Esophagus muscularis mucosa (tissue), 4 donors: Measurements from ENCODE around the gene MAX. TPM values are rescaled to one million over a fixed set of nuclear protein-coding genes. Genes with fewer than 3 reads are reported as not detected.

ENCODE experiments used
- DNase-seq: peaks from one replicate; pipeline ENCODE4 v3.0.0-alpha.2; 2017; ENCODE audit errors: extremely low spot score
- H3K27ac ChIP-seq, 4 donors: fragments of 200-600 bp; sonication (generic); replicated peaks in 1 of 4; 1 replicate in 3 of 4; 2 replicates in 1 of 4; pipeline ENCODE4 v1.5.1; 2016 to 2019; ENCODE audit warnings: mild to moderate bottlenecking in 1 of 4
- H3K27me3 ChIP-seq, 4 donors: fragments of 200-600 bp; sonication (generic); one replicate each; pipeline versions ENCODE4 v1.5.1 to v1.6.0; 2016 to 2019
- H3K36me3 ChIP-seq, 4 donors: fragments of 200-600 bp; sonication (generic); one replicate each; pipeline ENCODE4 v1.5.1; 2016 to 2019
- H3K4me1 ChIP-seq, 4 donors: fragments of 200-600 bp; sonication (generic); one replicate each; pipeline ENCODE4 v1.5.1; 2016 to 2019
- H3K4me3 ChIP-seq, 4 donors: fragments of 200-600 bp; sonication (generic); 1 replicate in 2 of 4; 2 replicates in 2 of 4; pipeline ENCODE4 v1.5.1; 2016 to 2019; ENCODE audit warnings: mild to moderate bottlenecking in 4 of 4, moderate library complexity in 1 of 4
- H3K9me3 ChIP-seq, 4 donors: fragments of 200-600 bp; sonication (generic); 1 replicate in 3 of 4; 2 replicates in 1 of 4; pipeline ENCODE4 v1.5.1; 2016 to 2019
- EP300 ChIP-seq: sonication (generic); formaldehyde crosslinking; IDR thresholded peaks from one replicate; pipeline ENCODE4 v1.6.1; 2017; ENCODE audit warnings: antibody characterized with exemption
- POLR2A ChIP-seq: fragments of 450-650 bp; IDR thresholded peaks from one replicate; pipeline ENCODE4 v1.6.1; 2017; ENCODE audit warnings: antibody characterized with exemption, moderate library complexity, mild to moderate bottlenecking, low read depth
- POLR2AphosphoS5 ChIP-seq, 2 donors: sonication (generic); formaldehyde crosslinking; IDR thresholded peaks; one replicate each; pipeline ENCODE4 v1.6.1; 2017; ENCODE audit warnings: antibody characterized with exemption in 2 of 2
- whole genome bisulfite sequencing: methylation state at CpG from one replicate; pipeline ENCODE4 v1.1.5; 2018; 5-methylcytosine and 5-hydroxymethylcytosine counted together
- intact Hi-C: fragments of 100-400 bp; cut with DNase I; formaldehyde crosslinking; loops from one replicate; pipeline ENCODE4 v1.15.1; 2023
- total RNA-seq, 4 donors: library from RNA; depleted of rRNA; stranded (reverse); fragments of >200 nt; gene quantifications; one replicate each; pipeline versions ENCODE4 v1.1.0 to v1.2.1, GENCODE V29; 2016
- TF ChIP-seq, protein P1 (sequence below), 3 experiments: fragments of 200-600 bp in 2 of 3; fragments of 450-650 bp in 1 of 3; sonication (generic) in 2 of 3; IDR thresholded peaks; one replicate each; pipeline ENCODE4 v1.5.1; 2017 to 2019; ENCODE audit warnings: antibody characterized with exemption in 3 of 3, mild to moderate bottlenecking in 2 of 3, moderate library complexity in 1 of 3

MAX gene
- total RNA-seq, 4 donors from 2014 or later: 69.3 to 88.0 (median 77.4) TPM

DNA sequence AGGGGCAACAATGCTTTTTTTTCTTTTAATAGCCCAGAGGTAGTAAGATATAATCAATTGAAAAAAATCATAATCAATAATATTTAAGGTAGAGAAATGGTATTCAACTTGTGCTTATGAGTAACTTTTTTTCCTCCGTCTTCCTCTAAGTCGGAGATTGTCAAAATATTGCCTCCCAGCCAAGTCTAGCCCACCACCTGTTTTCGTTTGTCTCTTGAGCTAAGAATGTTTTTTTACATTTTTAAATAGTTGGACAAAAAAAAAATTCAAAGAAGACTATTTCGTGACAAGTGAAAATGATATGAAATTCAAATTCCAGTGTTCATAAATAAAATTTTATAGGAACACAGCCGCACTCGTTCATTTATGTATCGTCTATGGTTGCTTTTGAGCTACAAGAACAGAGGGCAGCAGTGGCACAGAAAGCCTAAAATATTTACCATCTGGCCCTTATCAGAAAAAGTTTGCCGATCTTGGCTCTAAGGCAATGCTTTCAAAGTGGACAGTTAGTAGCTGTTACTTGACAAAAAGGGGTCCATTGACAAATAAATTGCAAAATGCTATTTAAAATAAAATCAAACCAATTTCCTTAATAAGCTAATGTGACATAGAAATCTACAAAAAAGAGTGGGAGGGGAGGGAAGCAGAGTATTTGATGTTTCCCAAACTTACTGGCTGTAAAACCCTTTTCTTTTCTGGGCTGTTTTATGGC lies 40.8 kb upstream of the MAX start:
- intact Hi-C loops: no loop called here
- Histone ChIP-seq H3K36me3 (no peaks in the 10 kb centered on the region), H3K4me1 (no peaks in the 10 kb centered on the region), H3K4me3 (no peak overlapping the region), H3K27ac (no peak overlapping the region), H3K9me3 (no peaks in the 10 kb centered on the region), H3K27me3 (peaks cover 0 to 18% (median 0%) of the 10 kb centered on the region in 4 donors)
- WGBS: 61% methylated on average over 8 of the region's 8 CpGs
- no peak for TF ChIP-seq POLR2A
- TF ChIP-seq POLR2AphosphoS5 (IDR thresholded peaks at IDR 0.05): no peak
- no peak for TF ChIP-seq EP300
- TF ChIP-seq, protein P1, sequence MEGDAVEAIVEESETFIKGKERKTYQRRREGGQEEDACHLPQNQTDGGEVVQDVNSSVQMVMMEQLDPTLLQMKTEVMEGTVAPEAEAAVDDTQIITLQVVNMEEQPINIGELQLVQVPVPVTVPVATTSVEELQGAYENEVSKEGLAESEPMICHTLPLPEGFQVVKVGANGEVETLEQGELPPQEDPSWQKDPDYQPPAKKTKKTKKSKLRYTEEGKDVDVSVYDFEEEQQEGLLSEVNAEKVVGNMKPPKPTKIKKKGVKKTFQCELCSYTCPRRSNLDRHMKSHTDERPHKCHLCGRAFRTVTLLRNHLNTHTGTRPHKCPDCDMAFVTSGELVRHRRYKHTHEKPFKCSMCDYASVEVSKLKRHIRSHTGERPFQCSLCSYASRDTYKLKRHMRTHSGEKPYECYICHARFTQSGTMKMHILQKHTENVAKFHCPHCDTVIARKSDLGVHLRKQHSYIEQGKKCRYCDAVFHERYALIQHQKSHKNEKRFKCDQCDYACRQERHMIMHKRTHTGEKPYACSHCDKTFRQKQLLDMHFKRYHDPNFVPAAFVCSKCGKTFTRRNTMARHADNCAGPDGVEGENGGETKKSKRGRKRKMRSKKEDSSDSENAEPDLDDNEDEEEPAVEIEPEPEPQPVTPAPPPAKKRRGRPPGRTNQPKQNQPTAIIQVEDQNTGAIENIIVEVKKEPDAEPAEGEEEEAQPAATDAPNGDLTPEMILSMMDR (IDR thresholded peaks at IDR 0.05): no peak
- DNase-seq: no peak

DNA sequence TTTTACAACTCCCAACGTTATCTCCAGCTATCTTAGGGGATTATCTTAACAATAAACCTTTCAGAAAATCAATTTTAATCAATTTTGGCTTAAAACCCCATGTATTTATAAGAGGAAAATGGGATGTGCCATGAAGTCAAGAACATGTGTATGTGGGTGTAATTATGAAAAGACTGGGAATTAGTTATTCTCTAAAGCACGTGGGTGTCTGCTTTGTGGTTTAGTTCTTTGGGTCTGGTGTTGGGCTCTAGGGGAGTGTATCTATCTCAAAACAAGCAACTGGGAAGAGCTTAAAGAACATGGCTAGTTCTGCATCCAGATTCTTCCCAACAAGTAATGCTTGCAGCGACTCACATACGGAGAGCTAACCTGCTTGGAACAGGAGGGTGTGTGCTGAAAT lies 40.1 kb upstream of the MAX start:
- Histone ChIP-seq H3K4me1 (no peaks in the 10 kb centered on the region), H3K27ac (no peak overlapping the region), H3K4me3 (no peak overlapping the region), H3K36me3 (no peaks in the 10 kb centered on the region), H3K27me3 (peaks cover 0 to 18% (median 0%) of the 10 kb centered on the region in 4 donors), H3K9me3 (no peaks in the 10 kb centered on the region)
- TF ChIP-seq POLR2A (no peak), EP300 (no peak), POLR2AphosphoS5 (IDR thresholded peaks at IDR 0.05) (no peak)
- TF ChIP-seq, protein P1 (IDR thresholded peaks at IDR 0.05): no peak
- intact Hi-C loops: no loop called here
- 77% methylated on average over 4 of the region's 4 CpGs for WGBS
- no peak for DNase-seq

DNA sequence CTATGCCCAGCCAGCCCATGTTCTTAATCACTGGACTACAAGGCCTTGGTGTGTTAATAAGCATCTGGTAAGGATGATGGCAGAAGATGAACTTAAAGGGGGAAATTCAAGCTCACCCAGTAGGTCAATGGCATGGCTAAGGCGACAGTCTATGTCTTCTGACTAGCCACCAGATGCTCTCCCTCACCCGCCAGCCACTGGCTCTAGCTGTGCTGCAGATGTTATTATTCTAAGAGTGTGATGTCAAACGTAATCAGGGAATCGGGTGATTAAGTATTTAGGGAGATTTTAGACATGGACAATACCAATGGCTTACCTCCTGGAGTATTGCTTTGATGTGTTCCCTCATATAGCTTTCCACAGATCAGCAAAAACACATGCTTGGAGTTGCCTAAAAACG lies 39.2 kb upstream of the MAX start:
- 59% methylated on average over 5 of the region's 5 CpGs for WGBS
- H3K4me3 ChIP-seq: no peak overlapping the region
- H3K4me1 ChIP-seq: no peaks in the 10 kb centered on the region
- H3K27ac ChIP-seq: no peak overlapping the region
- no peaks in the 10 kb centered on the region for H3K9me3 ChIP-seq
- DNase-seq: no peak
- intact Hi-C loops: no loop called here
- H3K36me3 ChIP-seq: no peaks in the 10 kb centered on the region
- H3K27me3 ChIP-seq: peaks cover 0 to 18% (median 0%) of the 10 kb centered on the region in 4 donors
- TF ChIP-seq, protein P1 (IDR thresholded peaks at IDR 0.05): no peak
- TF ChIP-seq POLR2A: no peak
- no peak for TF ChIP-seq POLR2AphosphoS5 (IDR thresholded peaks at IDR 0.05)
- no peak for TF ChIP-seq EP300

DNA sequence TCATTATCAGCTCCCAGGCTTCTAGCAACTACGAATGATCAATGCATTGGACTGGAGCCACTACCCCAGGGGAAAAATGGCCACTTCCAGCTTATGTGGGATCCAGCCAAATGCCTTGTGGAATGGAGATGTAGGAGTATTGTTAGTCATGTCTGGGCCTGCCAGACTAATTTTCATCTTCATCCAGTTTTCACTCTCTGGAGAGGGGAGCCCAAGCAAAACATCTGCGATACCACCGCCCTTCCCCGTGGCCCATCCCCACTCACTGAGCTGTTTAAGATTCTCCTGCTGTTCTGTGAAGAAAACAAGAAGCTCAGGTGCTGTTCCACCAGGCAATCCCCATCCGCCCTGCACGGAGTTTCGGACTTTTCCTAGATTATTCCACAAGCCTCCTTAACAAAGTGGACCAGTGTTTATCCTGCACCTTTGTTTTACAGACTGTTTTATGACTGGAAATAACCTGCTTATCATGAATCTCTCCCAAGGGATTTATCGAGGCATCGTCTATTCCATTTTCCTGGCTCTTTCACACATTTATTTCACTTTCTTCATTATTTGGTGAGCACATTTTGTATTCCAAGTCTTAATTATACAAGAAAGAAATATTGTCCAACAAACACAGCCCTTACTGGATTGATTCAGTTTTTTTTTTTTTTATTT lies 35.5 kb upstream of the MAX start:
- 80% methylated on average over 9 of the region's 9 CpGs for WGBS
- H3K9me3 ChIP-seq: no peaks in the 10 kb centered on the region
- no peak overlapping the region for H3K27ac ChIP-seq
- H3K4me3 ChIP-seq: no peak overlapping the region
- TF ChIP-seq POLR2A (no peak), EP300 (no peak), POLR2AphosphoS5 (IDR thresholded peaks at IDR 0.05) (no peak)
- TF ChIP-seq, protein P1 (IDR thresholded peaks at IDR 0.05): no peak
- intact Hi-C loops: no loop called here
- no peaks in the 10 kb centered on the region for H3K27me3 ChIP-seq
- no peaks in the 10 kb centered on the region for H3K36me3 ChIP-seq
- no peak for DNase-seq
- H3K4me1 ChIP-seq: no peaks in the 10 kb centered on the region
